Fibroblast of pulmonary artery (primary cell): ENCODE data around the gene FAM187B.
"Not testable (repeated sequence)": the region's sequence is repeated elsewhere in the genome, so short reads cannot be mapped to it uniquely, and the experiment has no call there.

ENCODE experiments used
- DNase-seq: peaks from one replicate; pipeline ENCODE4 v3.0.0-alpha.2; 2010; ENCODE audit warnings: low read depth
- H3K4me3 ChIP-seq: replicated peaks from 2 replicates; pipeline ENCODE4 v1.5.1; 2011; ENCODE audit warnings: low read depth, mild to moderate bottlenecking, control low read depth, low read length, moderate library complexity
- TF ChIP-seq, protein P1 (sequence below): IDR thresholded peaks from 2 replicates; pipeline ENCODE4 v1.5.1; 2011; ENCODE audit warnings: mild to moderate bottlenecking, control low read depth, low read length, inconsistent platforms; ENCODE audit errors: missing control alignments

Gene FAM187B

DNA sequence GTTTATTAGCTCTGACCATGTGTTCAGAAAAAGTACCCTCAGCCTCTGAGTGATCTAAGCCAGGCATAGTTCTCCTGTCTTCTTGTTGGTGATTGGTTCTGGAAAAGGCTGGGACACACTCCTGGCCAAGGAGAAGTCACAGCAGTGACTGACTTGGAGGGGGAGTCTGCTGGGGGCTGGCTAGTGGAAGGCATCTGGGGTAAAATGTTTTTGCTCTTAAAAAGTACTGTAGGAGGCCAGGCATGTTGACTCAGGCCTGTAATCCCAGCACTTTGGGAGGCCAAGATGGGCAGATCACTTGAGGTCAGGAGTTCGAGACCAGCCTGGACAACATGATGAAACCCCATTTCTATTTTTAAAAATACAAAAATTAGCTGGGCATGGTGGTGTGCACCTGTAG is 21.7 kb downstream of the FAM187B start:
- no peak overlapping the region for H3K4me3 ChIP-seq
- DNase-seq = no peak

DNA sequence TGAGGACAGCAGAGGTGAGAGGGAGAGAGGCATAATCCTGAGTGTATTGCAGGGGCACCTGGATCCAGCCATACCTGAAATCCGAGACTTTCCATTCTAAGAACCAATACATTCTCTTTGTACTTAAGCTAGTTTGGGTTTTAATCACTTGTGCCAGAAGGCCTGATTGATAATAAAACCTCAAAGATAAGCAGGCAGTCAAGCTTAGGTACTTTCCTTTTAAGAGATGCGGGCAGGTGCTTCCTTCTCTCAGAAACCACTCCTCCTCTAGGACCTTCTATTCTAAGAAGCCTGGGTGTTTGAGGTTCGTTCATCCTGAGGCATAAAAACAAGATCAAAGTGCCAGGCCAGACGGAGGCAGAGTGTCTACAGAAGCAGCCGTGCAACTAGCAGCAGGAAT is 22.2 kb downstream of the FAM187B start:
- TF ChIP-seq, protein P1, sequence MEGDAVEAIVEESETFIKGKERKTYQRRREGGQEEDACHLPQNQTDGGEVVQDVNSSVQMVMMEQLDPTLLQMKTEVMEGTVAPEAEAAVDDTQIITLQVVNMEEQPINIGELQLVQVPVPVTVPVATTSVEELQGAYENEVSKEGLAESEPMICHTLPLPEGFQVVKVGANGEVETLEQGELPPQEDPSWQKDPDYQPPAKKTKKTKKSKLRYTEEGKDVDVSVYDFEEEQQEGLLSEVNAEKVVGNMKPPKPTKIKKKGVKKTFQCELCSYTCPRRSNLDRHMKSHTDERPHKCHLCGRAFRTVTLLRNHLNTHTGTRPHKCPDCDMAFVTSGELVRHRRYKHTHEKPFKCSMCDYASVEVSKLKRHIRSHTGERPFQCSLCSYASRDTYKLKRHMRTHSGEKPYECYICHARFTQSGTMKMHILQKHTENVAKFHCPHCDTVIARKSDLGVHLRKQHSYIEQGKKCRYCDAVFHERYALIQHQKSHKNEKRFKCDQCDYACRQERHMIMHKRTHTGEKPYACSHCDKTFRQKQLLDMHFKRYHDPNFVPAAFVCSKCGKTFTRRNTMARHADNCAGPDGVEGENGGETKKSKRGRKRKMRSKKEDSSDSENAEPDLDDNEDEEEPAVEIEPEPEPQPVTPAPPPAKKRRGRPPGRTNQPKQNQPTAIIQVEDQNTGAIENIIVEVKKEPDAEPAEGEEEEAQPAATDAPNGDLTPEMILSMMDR = no peak
- DNase-seq = no peak
- no peak overlapping the region for H3K4me3 ChIP-seq

More for the DNA sequence above, 21.7 kb downstream of the FAM187B start:
- TF ChIP-seq, protein P1 = no peak

DNA sequence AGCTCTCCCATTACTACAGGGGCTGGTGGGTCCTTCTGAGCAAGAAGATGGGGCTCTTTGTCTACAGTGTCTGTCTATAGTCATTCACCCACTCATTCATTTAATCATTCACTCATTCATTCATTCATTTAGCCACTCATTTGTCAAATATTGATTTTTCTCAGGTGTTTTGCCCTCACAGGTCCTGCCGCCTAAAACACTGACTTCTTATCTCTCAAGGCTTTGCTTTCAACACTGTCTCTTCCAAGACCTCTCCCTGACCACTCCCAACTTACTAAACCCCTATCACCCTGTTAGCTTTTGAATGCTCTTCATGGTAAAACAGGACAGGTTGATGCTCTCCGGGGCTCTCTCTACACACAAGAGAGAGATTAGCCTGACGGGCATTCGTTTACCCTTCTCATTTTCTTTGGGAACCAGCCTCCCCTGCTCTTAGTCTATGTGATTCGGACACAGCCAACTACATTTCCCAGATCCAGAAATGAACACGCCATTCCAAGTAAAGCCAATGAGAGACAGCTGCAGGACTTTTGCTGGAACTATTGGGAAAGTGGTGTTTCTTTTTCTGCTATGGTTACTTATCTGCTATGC is 22.7 kb downstream of the FAM187B start:
- TF ChIP-seq, protein P1 = no peak
- DNase-seq = no peak
- H3K4me3 ChIP-seq = no peak overlapping the region

DNA sequence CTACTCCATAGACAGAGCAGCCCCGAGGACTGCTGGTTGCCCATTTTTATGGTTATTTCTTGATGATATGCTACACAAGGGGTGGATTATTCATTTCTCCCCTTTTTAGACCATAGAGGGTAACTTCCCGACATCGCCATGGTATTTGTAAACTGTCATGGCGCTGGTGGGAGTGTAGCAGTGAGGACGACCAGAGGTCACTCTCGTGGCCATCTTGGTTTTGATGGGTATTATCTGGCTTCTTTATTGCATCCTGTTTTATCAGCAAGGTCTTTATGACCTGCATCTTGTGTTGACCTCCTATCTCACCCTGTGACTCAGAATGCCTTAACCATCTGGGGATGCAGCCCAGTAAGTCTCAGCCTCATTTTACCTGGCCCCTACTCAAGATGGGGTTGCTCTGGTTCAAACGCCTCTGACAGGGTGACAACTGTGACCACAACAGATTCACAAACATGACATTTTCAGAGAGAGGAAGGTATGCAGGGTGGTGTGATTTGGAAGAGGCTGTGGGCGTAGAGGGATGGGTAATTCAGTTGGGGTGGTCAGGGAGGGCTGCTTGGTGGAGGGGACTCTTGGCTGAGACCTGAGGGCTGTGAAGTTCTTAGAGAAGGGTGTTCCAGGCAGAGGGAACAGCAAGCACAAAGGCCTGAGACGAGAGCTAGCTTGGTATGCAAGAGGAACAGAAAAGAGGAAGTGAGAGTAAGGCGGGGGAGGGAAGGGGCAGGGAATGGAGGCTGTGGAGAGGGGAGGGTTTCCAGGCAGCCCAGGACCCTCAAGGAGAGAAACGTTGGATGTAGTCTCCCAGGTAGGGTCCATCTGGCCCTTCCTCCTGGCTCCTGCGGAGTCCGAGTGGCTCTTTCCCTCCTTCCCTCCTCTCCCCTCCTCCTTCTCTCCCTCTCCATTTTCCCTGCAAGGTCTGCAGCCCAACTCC is 23.5 kb downstream of the FAM187B start:
- TF ChIP-seq, protein P1 = no peak
- no peak for DNase-seq
- H3K4me3 ChIP-seq = no peak overlapping the region

DNA sequence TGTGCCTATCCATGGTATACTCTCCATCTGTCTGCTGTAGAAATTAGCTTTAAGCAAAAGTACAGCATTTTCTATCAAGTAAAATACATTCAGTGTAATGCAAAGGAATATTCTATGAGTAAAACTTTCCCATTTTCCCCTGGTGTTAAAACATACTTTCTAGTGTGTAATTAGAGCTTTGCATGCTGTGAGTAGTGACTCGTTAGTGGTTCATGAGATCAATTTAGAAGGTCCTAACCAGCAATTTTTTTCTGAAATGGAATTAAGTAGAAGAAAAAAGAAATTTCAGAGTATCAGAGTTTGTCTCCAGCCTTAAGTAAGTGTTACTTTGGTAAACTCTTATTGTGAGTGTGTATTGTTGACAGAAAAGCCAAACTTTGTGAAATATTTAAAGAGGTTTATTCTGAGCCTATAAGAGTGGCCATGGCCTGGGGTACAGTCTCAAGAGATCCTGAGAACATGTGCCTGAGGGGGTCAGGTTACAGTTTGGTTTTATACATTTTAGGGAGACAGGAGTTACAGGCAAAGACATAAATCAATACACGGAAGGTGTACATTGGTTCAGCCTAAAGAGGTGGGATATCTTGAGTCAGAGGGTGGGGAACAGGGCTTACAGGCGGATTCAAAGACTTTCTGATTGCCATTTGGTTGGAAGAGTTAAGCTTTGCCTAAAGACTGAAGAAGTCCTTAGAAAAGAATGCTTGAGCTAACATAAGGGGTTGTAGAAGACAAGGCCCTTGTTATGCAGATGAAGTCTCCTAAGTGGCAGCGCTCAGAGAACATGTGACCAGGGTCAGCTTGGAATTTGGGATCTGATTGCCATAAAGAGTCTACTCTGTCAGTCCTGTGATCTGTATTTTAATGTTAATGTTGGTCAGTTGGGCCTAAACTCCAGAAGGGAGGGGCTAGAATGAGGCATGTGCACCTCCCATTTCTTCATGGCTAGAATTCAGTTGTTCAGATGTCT is 25.5 kb downstream of the FAM187B start:
- no peak overlapping the region for H3K4me3 ChIP-seq
- TF ChIP-seq, protein P1 = no peak
- no peak for DNase-seq

DNA sequence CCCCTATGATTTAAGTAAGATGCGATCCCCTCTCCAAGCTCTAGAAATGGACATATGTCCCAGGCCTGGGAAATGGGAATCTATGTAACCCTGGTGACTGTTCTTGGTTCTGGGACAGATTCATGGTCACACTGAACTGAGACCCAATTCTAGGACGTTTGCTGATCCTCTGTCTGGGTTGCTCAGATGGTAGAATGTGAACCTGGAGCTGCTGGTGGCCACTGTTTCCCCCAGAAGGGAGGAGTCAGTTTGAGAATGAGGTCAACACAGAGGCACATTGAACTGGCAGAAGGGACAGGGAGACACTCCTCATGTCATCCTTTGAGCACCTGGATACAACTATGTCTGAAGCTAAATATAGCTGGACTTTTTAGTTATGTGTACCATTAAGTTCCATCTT is 29.1 kb downstream of the FAM187B start:
- no peak for DNase-seq
- H3K4me3 ChIP-seq = no peak overlapping the region
- TF ChIP-seq, protein P1 = no peak

DNA sequence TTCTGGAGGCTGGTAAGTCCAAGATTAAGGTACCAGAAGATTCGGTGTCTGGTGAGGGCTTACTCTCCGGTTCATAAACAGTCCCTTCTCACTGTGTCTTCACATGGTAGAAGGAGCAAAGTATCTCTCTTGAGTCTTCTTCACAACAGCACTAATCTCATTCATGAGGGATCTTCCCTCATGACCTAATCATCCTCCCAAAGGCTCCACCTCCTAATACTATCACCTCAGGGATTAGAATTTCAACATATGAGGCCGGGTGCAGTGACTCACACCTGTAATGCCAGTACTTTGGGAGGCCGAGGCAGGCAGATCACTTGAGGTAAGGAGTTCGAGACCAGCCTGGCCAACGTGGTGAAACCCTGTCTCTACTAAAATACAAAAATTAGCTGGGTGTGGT is 31.7 kb downstream of the FAM187B start:
- not testable (repeated sequence) for DNase-seq

More for the DNA sequence above, 31.7 kb downstream of the FAM187B start:
- not testable (repeated sequence) for H3K4me3 ChIP-seq
